NCI-H1694 (cell line): Measurements from ENCODE around the gene TTC16.

ENCODE experiments used
- DNase-seq: peaks from one replicate; lab custom pipeline; 2025; lab: John Stamatoyannopoulos, UW

TTC16 gene

DNA sequence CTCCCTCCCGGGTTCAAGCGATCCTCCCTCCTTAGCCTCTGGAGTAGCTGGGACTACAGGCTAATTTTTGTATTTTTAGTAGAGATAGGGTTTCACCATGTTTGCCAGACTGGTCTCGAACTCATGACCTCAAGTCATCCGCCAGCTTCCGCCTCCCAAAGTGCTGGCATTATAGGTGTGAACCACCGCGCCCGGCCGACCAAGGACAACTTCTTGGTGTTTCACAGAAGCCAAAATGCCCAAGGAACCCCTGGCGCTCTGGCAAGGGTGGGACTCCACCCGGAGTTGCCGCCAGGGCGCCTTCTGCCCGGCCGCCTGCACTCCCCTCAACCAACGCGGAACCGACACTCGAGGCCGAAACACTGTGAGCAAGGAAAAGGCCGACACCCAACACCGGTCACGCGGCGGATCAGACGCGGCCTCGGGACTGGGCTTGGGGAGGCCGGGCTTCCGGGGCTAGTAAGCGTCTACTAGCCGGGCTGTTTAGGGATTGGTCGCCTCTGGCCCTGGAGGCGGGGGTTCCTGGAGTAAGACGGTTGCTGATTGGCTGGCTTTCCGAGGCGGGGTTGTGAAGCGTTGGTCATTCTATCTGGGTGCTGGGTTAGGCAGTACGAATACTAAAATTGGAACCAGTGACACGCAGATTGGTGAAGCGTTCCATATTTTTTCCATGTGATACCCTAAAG lies 16.8 kb upstream of the TTC16 start:
- DNase-seq: no peak

- no peak for DNase-seq
Measured at GRCh38 chr9:127700140-127700539, 15.7 kb upstream of the TTC16 start.

- DNase-seq: no peak
Measured at GRCh38 chr9:127700594-127701255, 15.2 kb upstream of the TTC16 start.

- DNase-seq: no peak
Measured at GRCh38 chr9:127703289-127703946, 12.5 kb upstream of the TTC16 start.

GRCh38 chr9:127705577-127706379 lies 10.1 kb upstream of the TTC16 start:
- no peak for DNase-seq

GRCh38 chr9:127706836-127707241 lies 9.0 kb upstream of the TTC16 start, which contains the start of gene CFAP157:
CFAP157 (plus strand) TSS chr9:127706988; CDS start chr9:127707032, 44 bp downstream.
- DNase-seq: no peak

DNA sequence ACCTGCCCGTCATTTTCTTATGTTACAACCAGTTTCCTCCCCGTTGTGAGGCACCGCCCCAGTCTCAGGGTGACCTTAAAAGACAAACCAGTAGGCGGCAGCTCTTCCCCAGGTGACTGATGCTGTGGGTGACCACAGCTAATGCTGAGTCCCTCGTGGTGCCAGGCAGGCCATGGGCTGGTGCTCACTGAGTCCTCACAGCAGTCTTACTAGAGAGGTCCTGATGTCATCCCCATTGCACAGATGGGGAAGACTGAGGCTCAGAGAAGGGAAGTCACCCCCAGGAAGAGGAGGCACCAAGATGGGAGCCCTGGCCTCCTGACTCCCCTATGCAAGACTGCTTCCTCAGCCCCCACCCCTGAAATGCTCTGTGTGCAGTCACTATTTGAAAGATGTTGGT lies 8.1 kb upstream of the TTC16 start:
- no peak for DNase-seq

DNA sequence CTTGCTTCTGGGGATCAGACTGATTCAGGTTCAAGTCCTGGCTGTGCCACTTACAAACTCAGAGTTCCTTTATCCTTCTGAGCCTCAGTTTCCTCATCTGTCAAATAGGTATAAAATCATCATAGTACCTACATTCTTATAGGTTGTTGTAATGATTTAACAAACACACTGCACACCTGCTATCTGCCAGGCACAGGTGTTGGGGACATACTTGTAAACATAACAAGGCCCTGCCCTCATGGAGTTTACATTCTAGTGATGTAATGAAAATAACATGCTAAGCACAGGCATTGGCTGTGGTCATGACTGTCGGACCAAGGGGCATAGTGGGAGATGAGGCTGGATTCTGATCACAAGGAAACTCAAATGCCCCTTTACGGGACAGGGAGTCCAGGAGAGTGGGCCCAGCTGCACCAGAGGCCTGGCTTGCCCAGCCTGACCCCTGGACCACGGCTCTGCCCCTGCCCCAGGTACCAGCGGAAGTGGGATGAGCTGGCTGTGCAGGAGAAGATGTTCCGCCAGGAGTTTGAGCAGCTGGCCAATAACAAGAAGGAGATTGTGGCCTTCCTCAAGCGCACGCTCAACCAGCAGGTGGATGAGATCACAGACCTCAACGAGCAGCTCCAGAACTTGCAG lies 6.8 kb upstream of the TTC16 start:
- DNase-seq: no peak

- DNase-seq: no peak
Measured at GRCh38 chr9:127710204-127710783, 5.6 kb upstream of the TTC16 start.

DNA sequence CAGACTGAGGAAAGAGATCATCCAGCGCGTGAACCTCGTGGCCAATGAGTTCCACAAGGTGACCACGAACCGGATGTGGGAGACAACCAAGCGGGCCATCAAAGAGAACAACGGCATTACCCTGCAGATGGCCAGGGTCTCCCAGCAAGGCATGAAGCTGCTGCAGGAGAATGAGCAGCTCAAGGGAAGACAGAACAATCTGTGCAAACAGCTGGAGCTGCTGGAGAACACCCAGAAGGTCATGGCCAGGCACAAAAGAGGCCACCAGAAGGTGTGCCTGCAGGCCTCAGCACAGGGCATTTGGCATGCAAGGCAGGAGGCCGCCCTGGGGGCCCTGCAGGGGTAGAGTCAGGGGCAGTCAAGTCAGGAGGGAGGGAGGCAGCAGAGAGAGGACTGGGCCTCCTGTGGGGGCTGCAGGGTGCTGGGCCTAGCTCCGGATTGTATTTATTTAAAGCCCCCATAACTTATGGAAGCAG lies 4.6 kb upstream of the TTC16 start:
- DNase-seq: peak; percentile 40

GRCh38 chr9:127711831-127712274 lies 4.0 kb upstream of the TTC16 start:
- no peak for DNase-seq

- DNase-seq: no peak
Measured at GRCh38 chr9:127712371-127712770, 3.5 kb upstream of the TTC16 start.

DNA sequence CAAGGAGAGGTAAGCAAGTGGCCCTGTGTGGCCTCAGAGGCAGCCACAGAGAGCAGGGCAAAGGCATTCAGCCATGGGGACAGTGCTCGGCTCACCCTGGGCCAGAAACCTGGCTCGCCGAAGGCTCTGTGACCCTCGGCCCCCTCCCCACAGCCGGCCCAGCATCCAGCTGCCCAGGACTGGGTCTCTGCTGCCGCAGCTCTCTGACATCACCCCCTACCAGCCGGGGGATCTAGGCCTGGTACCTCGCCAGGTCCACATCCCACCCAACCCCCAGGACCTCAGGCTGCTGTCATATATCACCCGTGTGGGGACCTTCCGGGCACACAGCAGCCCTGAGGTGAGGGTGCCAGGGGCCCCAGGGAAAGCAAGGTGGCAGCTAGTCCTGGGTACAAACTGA lies 3.0 kb upstream of the TTC16 start:
- no peak for DNase-seq

- DNase-seq: no peak
Measured at GRCh38 chr9:127714020-127714750, 1.7 kb upstream of the TTC16 start.

GRCh38 chr9:127714951-127715469 lies 869 bp upstream of the TTC16 start:
- DNase-seq: no peak

DNA sequence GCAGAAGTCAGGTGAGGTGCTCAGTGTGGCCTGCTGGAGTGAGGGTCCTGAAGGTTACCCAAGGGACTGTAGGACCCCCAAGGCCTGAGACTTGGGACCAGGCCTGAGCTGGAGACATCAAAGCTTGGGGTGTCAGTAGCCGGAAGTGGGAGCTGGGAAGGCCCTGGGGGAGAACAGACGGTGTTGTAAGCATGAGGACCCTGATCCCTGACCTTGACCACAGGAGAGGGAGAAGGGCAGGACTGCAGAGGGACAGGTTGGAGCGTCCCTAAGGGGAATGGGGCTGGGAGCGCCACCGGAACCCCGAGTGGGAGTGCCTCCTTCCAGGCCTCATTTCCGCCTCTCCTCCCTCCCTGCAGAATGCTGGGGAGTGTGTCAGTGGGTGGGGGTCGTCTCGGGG lies 533 bp downstream of the TTC16 start:
- no peak for DNase-seq

DNA sequence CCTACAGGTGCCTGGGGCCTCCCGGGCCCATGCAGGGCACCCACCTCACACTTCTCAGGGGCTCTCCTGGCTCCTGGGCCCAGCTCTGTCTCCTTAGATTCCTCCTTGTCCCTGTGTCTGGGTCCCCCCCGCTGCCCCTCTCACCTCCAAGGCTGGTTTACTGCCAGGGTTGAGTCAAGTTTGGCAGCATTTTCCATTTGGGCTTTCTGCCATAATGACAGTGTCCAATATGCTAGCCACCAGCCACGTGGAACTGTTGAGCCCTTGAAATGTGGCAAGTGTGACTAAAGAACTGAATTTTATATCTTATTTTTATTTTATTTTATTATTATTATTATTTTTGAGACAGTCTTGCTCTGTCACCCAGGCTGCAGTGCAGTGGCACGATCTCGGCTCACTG lies 1.9 kb downstream of the TTC16 start:
- DNase-seq: no peak

GRCh38 chr9:127720031-127720864 lies 4.4 kb downstream of the TTC16 start:
- no peak for DNase-seq

- DNase-seq: no peak
Measured at GRCh38 chr9:127720865-127721227, 5.0 kb downstream of the TTC16 start.
